ENCODE measurements around the gene PDE2A. TPM values are rescaled to one million over a fixed set of nuclear protein-coding genes. Genes with fewer than 3 reads are reported as not detected.

Gene PDE2A
- total RNA-seq, 1 experiment from 2014 or later: 1.1 TPM

DNA sequence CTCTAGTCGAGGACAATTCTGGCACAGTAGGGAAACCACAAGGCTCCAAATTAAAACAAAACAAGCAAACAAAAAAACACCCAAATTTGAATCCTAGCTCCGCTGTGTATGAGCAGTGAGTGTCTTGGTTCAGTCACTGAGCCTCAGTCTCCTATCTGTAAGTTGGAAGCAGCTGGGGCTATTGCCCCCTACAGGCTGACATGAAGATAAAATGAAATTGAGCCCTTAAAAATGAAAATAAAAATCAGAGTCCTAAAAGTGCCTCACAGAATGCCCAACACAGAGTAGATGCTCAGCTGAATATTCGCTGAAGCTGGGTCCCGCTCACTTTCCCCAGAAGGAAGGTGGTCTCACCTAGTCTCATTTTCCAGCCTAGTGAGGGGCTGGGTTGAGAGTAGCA lies 65.2 kb downstream of the PDE2A start:
- TF ChIP-seq, protein P1, sequence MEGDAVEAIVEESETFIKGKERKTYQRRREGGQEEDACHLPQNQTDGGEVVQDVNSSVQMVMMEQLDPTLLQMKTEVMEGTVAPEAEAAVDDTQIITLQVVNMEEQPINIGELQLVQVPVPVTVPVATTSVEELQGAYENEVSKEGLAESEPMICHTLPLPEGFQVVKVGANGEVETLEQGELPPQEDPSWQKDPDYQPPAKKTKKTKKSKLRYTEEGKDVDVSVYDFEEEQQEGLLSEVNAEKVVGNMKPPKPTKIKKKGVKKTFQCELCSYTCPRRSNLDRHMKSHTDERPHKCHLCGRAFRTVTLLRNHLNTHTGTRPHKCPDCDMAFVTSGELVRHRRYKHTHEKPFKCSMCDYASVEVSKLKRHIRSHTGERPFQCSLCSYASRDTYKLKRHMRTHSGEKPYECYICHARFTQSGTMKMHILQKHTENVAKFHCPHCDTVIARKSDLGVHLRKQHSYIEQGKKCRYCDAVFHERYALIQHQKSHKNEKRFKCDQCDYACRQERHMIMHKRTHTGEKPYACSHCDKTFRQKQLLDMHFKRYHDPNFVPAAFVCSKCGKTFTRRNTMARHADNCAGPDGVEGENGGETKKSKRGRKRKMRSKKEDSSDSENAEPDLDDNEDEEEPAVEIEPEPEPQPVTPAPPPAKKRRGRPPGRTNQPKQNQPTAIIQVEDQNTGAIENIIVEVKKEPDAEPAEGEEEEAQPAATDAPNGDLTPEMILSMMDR (IDR thresholded peaks at IDR 0.05; ENCODE audit: unreplicated experiment): peak; percentile 59
- Mint-ChIP-seq H3K4me3 (ENCODE audit: low read depth, unreplicated experiment) (no peak overlapping the region), H3K36me3 (ENCODE audit: insufficient read depth, unreplicated experiment) (no peaks in the 10 kb centered on the region), H3K27me3 (ENCODE audit: unreplicated experiment) (peaks cover 100% of the 10 kb centered on the region), H3K9me3 (ENCODE audit: low read depth, unreplicated experiment) (no peaks in the 10 kb centered on the region), H3K4me1 (ENCODE audit: low read depth, unreplicated experiment) (no peaks in the 10 kb centered on the region), H3K27ac (ENCODE audit: unreplicated experiment) (no peak overlapping the region)
- CTCF ChIA-PET: interaction anchor here (0.6 to 1.1 kb wide), 3 partner anchors 16 to 138 kb away, joined by 3 read pairs; no protein-coding TSS in a partner anchor
- BruUV-seq (replicated peaks): no TSS peak
- intact Hi-C loops (cut with micrococcal nuclease; ENCODE audit: unreplicated experiment): loop anchor here (5.0 kb wide), 1 partner anchor 33 kb away; no protein-coding TSS in a partner anchor
- no peak for DNase-seq

DNA sequence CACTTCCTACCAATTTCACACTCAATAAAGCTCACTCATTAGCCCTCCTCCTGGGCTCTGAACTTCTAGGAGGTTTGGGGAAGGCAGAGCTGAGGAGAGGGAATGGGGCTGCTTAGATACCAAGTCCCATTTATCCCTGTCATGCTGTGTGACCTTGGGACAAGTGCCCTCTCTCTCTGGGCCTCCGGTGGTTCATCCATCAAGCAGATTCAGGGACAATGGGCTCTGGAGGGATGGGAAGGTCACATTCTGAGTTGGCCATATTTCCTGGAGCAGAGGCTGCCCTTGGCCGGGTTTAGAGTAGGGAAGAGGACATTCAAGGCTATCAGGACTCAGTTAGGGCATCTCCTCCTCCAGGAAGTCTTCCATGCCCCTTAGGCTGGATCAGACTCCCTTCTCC lies 66.7 kb downstream of the PDE2A start:
- CTCF ChIA-PET: no interaction called here
- intact Hi-C loops (cut with micrococcal nuclease; ENCODE audit: unreplicated experiment): loop anchor here (5.0 kb wide), 1 partner anchor 35 kb away; no protein-coding TSS in a partner anchor
- no peak for DNase-seq
- Mint-ChIP-seq H3K27me3 (ENCODE audit: unreplicated experiment) (peaks cover 100% of the 10 kb centered on the region), H3K36me3 (ENCODE audit: insufficient read depth, unreplicated experiment) (no peaks in the 10 kb centered on the region), H3K9me3 (ENCODE audit: low read depth, unreplicated experiment) (no peaks in the 10 kb centered on the region), H3K4me3 (ENCODE audit: low read depth, unreplicated experiment) (no peak overlapping the region), H3K27ac (ENCODE audit: unreplicated experiment) (no peak overlapping the region), H3K4me1 (ENCODE audit: low read depth, unreplicated experiment) (no peaks in the 10 kb centered on the region)
- TF ChIP-seq, protein P1 (IDR thresholded peaks at IDR 0.05; ENCODE audit: unreplicated experiment): no peak
- no TSS peak for BruUV-seq (replicated peaks)

DNA sequence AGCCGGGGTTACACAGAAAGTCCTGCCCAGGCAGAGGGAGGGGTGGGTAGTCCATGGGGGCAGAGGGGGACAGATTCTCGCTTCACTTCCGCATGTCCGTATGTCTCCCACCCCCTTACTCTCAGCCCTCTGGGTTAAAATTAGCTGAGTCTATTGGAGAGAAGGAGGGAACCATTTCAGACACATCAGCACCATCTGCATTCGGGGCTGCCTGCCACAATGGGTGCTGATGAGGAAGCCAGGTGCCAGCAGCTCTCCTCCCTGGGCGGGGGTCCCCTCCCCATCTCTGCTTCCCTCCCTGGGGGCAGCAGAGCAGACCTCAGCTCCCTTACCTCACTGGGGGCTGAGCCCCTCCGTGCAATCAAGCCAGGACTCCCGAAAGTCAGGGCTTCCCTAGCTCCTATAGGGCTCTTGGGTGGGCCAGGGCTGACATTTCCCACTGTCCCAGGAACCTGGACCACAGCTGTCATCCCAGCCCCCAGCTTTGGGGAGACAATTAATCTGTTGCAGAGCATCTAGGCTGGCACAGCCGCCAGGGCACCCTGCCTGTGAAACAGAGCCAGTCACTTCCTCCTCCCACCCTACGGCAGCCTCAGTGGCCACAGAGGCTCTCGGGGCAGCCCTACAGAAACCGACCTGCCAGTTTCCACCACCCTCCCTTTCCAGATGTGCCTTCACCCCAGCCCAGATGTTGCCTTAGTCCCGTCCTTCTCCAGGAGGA lies 67.3 kb downstream of the PDE2A start:
- intact Hi-C loops (cut with micrococcal nuclease; ENCODE audit: unreplicated experiment): loop anchor here (5.0 kb wide), 1 partner anchor 35 kb away; no protein-coding TSS in a partner anchor
- H3K27me3 Mint-ChIP-seq (ENCODE audit: unreplicated experiment): peaks cover 100% of the 10 kb centered on the region
- H3K4me1 Mint-ChIP-seq (ENCODE audit: low read depth, unreplicated experiment): no peaks in the 10 kb centered on the region
- no peaks in the 10 kb centered on the region for H3K36me3 Mint-ChIP-seq (ENCODE audit: insufficient read depth, unreplicated experiment)
- TF ChIP-seq, protein P1 (IDR thresholded peaks at IDR 0.05; ENCODE audit: unreplicated experiment): no peak
- no peak overlapping the region for H3K27ac Mint-ChIP-seq (ENCODE audit: unreplicated experiment)
- DNase-seq: no peak
- CTCF ChIA-PET: no interaction called here
- no peak overlapping the region for H3K4me3 Mint-ChIP-seq (ENCODE audit: low read depth, unreplicated experiment)
- no peaks in the 10 kb centered on the region for H3K9me3 Mint-ChIP-seq (ENCODE audit: low read depth, unreplicated experiment)
- no TSS peak for BruUV-seq (replicated peaks)

DNA sequence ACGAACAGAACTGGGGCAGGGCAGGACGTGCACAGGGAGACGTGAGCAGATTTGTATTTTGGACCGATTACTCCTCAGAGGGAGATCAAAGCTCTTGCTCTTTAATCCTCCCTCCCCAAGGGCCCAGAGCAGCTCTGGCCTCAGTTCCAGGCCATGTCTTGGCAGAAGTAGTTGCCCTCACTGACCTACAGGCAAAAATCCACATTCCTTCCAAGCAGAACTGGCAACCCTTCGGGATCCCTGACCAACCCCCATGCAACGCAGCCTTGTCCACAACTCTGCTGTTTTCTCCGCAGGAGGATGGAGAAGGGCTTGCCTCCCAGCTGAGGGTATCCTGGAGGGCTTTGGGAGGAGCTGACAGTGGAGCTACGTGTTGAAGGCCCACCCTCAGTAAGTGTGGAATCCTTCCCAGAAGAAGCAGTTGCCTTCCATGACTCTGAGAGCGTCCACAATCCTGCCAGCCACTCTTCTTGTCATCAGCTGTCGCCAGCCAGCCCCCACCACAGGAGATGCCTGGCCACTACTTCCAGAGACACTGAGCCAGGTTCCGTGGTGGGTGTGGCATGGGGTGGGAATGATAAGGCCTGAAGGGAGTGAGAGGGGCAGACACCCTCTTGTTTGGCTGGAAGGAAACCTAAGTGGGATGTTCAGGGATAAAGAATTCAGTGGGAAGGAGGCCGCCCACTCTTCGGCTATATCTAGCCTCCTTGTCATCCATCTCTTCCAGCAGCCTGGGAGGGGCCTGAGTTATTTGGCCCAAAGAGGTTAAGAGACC lies 68.1 kb downstream of the PDE2A start:
- H3K27me3 Mint-ChIP-seq (ENCODE audit: unreplicated experiment): peaks cover 100% of the 10 kb centered on the region

More for the DNA sequence above, 68.1 kb downstream of the PDE2A start:
- intact Hi-C loops (cut with micrococcal nuclease; ENCODE audit: unreplicated experiment): loop anchor here (5.0 kb wide), 1 partner anchor 36 kb away; no protein-coding TSS in a partner anchor
- DNase-seq: no peak
- H3K27ac Mint-ChIP-seq (ENCODE audit: unreplicated experiment): no peak overlapping the region
- TF ChIP-seq, protein P1 (IDR thresholded peaks at IDR 0.05; ENCODE audit: unreplicated experiment): no peak
- no peaks in the 10 kb centered on the region for H3K9me3 Mint-ChIP-seq (ENCODE audit: low read depth, unreplicated experiment)
- no peaks in the 10 kb centered on the region for H3K36me3 Mint-ChIP-seq (ENCODE audit: insufficient read depth, unreplicated experiment)
- BruUV-seq (replicated peaks): no TSS peak
- no peaks in the 10 kb centered on the region for H3K4me1 Mint-ChIP-seq (ENCODE audit: low read depth, unreplicated experiment)
- no peak overlapping the region for H3K4me3 Mint-ChIP-seq (ENCODE audit: low read depth, unreplicated experiment)
- CTCF ChIA-PET: interaction anchor here (0.6 kb wide), 1 partner anchor 100 kb away, joined by 3 read pairs; no protein-coding TSS in a partner anchor

Data from Calu3 (cell line).